K562 (cell line): ENCODE results near the gene POC1B. TPM values are rescaled to one million over a fixed set of nuclear protein-coding genes. Genes with fewer than 3 reads are reported as not detected.

Experiments
- ATAC-seq: fragments of 200-7000 bp; cut with Tn5 transposase; 3 replicates; pipeline ENCODE4 v1.9.1; 2020; ENCODE audit warnings: moderate library complexity
- BruUV-seq: library from RNA; stranded (reverse); fragments of 400-500 nt; replicated peaks from 2 replicates; lab custom pipeline; 2021; lab: Mats Ljungman, UMichigan
- CTCF ChIA-PET: fragments of 300-600 bp; formaldehyde crosslinking; extraction: SDS; loops from one replicate; lab custom pipeline; 2021; ENCODE audit warnings: low intra/inter-chr PET ratio; lab: Yijun Ruan, JAX
- POLR2A ChIA-PET: fragments of 300-600, 350-650 bp; sonication (Branson Sonifier 250); formaldehyde crosslinking; extraction: SDS; loops from one replicate; lab custom pipeline; 2021; ENCODE audit warnings: antibody characterized with exemption, inconsistent platforms; lab: Yijun Ruan, JAX
- DNase-seq, 4 experiments: peaks; one replicate each; pipeline versions ENCODE4 v3.0.0 to v3.0.0-alpha.2; 2011 to 2018; ENCODE audit warnings: low spot score in 3 of 4, mixed read lengths in 3 of 4; ENCODE audit errors: extremely low read depth in 1 of 4
- FAIRE-seq: peaks from 2 replicates; lab custom pipeline; 2011; peaks lifted over from hg19 to GRCh38; lab: Jason Lieb, UNC
- H2AFZ ChIP-seq: 2 replicates; pipeline ENCODE4 v1.6.0; 2011; ENCODE audit warnings: low read depth, low read length, control low read depth, inconsistent platforms
- H3K27ac ChIP-seq: fragments of 200-600 bp; 3 replicates; pipeline ENCODE4 v1.8.0; 2011; ENCODE audit warnings: low read depth, mild to moderate bottlenecking, control low read depth, inconsistent platforms, low read length, moderate library complexity, mixed read lengths; ENCODE audit errors: extremely low read depth
- H3K27me3 ChIP-seq, 2 experiments: fragments of 300-600 bp in 1 of 2; 2 replicates in 1 of 2; 3 replicates in 1 of 2; pipeline versions ENCODE4 v1.6.0 to v1.8.0; 2011; ENCODE audit warnings: inconsistent platforms in 2 of 2, low read length in 2 of 2, mild to moderate bottlenecking in 1 of 2, mixed read lengths in 1 of 2, moderate library complexity in 1 of 2; ENCODE audit not compliant: control insufficient read depth in 2 of 2, insufficient read depth in 2 of 2
- H3K36me3 ChIP-seq: fragments of 300-600 bp; 3 replicates; pipeline ENCODE4 v1.8.0; 2011; ENCODE audit warnings: mild to moderate bottlenecking, low read length, inconsistent platforms; ENCODE audit not compliant: control insufficient read depth, insufficient read depth
- H3K4me1 ChIP-seq, 2 experiments: fragments of 200-600 bp in 1 of 2; replicated peaks in 1 of 2; 2 replicates in 1 of 2; 3 replicates in 1 of 2; pipeline versions ENCODE4 v1.5.1 to v1.8.0; 2011; ENCODE audit warnings: inconsistent platforms in 2 of 2, low read length in 2 of 2, mild to moderate bottlenecking in 1 of 2, mixed read lengths in 1 of 2, moderate library complexity in 1 of 2; ENCODE audit not compliant: control insufficient read depth in 2 of 2, insufficient read depth in 2 of 2
- H3K4me2 ChIP-seq: 2 replicates; pipeline ENCODE4 v1.6.1; 2011; ENCODE audit warnings: low read length, control low read depth, inconsistent platforms, mixed read lengths; ENCODE audit not compliant: insufficient read depth
- H3K4me3 ChIP-seq: fragments of 200-600 bp; sonication (generic), shearing (Covaris generic); 2 replicates; pipeline ENCODE4 v1.5.1; 2016; ENCODE audit warnings: control low read depth, inconsistent platforms
- H3K79me2 ChIP-seq: fragments of 200-600 bp; 3 replicates; pipeline ENCODE4 v1.8.0; 2011; ENCODE audit warnings: low read length, inconsistent platforms; ENCODE audit not compliant: control insufficient read depth, insufficient read depth
- H3K9ac ChIP-seq, 2 experiments: 2 replicates each; pipeline versions ENCODE4 v1.6.0 to v1.6.1; 2011; ENCODE audit warnings: low read depth in 2 of 2, low read length in 2 of 2, control low read depth in 1 of 2, inconsistent platforms in 1 of 2, mild to moderate bottlenecking in 1 of 2, mixed read lengths in 1 of 2; ENCODE audit not compliant: insufficient read depth in 1 of 2
- H3K9me1 ChIP-seq: one replicate; pipeline ENCODE4 v1.6.0; 2011; ENCODE audit warnings: inconsistent platforms, mild to moderate bottlenecking, low read length, moderate library complexity; ENCODE audit not compliant: control insufficient read depth, insufficient read depth
- H3K9me3 ChIP-seq: replicated peaks from 2 replicates; pipeline ENCODE4 v1.5.1; 2011; ENCODE audit warnings: low read depth, low read length, inconsistent platforms; ENCODE audit not compliant: control insufficient read depth, insufficient read depth
- H4K20me1 ChIP-seq: replicated peaks from 2 replicates; pipeline ENCODE4 v1.6.1; 2011; ENCODE audit warnings: low read length, inconsistent platforms, mixed read lengths; ENCODE audit not compliant: control insufficient read depth, insufficient read depth
- ADNP ChIP-seq: fragments of 200-800 bp; sonication (Bioruptor generic); IDR thresholded peaks from 2 replicates; pipeline ENCODE4 v1.6.1; 2016; ENCODE audit warnings: missing genetic modification characterization, missing compliant biosample characterization
- EP300 ChIP-seq: IDR thresholded peaks from 2 replicates; pipeline ENCODE4 v1.6.1; 2012; ENCODE audit warnings: low read length, improper control_type of control experiment
- IRF1 ChIP-seq: sonication (generic); formaldehyde crosslinking; IDR thresholded peaks from 2 replicates; pipeline ENCODE4 v1.8.0; 2022; ENCODE audit warnings: missing genetic modification reagents, mild to moderate bottlenecking, borderline replicate concordance
- LCOR ChIP-seq: sonication (generic); formaldehyde crosslinking; IDR thresholded peaks from 2 replicates; pipeline ENCODE4 v1.8.0; 2022; ENCODE audit warnings: mild to moderate bottlenecking, missing genetic modification reagents
- SMAD3 ChIP-seq: fragments of 450-650 bp; formaldehyde crosslinking; conservative IDR thresholded peaks from 2 replicates; pipeline ENCODE4 v1.4.0; 2020; ENCODE audit warnings: mild to moderate bottlenecking
- TCF7L2 ChIP-seq: fragments of 150-350 bp; IDR thresholded peaks from 2 replicates; pipeline ENCODE4 v1.6.1; 2016; ENCODE audit warnings: low read depth, mild to moderate bottlenecking, low read length, moderate library complexity
- TCFL5 ChIP-seq: fragments of 250-450 bp; sonication (Bioruptor Pico); conservative IDR thresholded peaks from 2 replicates; pipeline ENCODE4 v1.6.1; 2021; ENCODE audit warnings: mild to moderate bottlenecking, moderate library complexity, matching md5 sums
- ZBTB43 ChIP-seq: sonication (generic); formaldehyde crosslinking; IDR thresholded peaks from 2 replicates; pipeline ENCODE4 v1.8.0; 2023; ENCODE audit warnings: mild to moderate bottlenecking, missing genetic modification reagents
- WGBS: fragments of 100-300 bp; shearing (Covaris generic); methylation state at CpG from one replicate; pipeline ENCODE4 v1.1.6; 2016; ENCODE audit warnings: low coverage, mixed read lengths; ENCODE audit not compliant: insufficient coverage; ENCODE audit errors: missing lambda C conversion rate; 5-methylcytosine and 5-hydroxymethylcytosine counted together
- in situ Hi-C: fragments of 300-500 bp; cut with MboI; formaldehyde crosslinking; loops from 4 replicates; pipeline ENCODE4 v1.15.0; 2018; ENCODE audit warnings: inconsistent platforms, mixed read lengths
- intact Hi-C: fragments of 100-400 bp; cut with micrococcal nuclease; formaldehyde crosslinking; loops from 2 replicates; pipeline ENCODE4 v1.14.2; 2022
- polyA plus RNA-seq, 8 experiments: library from polyadenylated mRNA; depleted of rRNA in 4 of 8; stranded (reverse) in 5 of 8; unstranded in 3 of 8; fragments of >200 nt; fragmentation: Nextera tagmentation in 2 of 8; fragmentation: Illumina TruSeq in 1 of 8; extraction: Ambion mirVana in 2 of 8; extraction: Trizol in 1 of 8; gene quantifications; 2 replicates each; pipeline versions ENCODE4 v1.2.1 to v1.2.3, GENCODE V29; 2011 to 2014; ENCODE audit warnings: inconsistent platforms in 1 of 8, missing spikeins in 1 of 8
- total RNA-seq, 7 experiments: library from RNA; depleted of rRNA in 6 of 7; stranded (reverse); fragments of >200 nt in 6 of 7; fragmentation: Illumina TruSeq in 2 of 7; extraction: Trizol in 2 of 7; gene quantifications; 2 replicates each; pipeline versions ENCODE4 v1.2.1 to v1.2.3, GENCODE V29; 2011 to 2021; ENCODE audit warnings: low replicate concordance in 1 of 7
- TF ChIP-seq, protein P1 (sequence below): sonication (generic); formaldehyde crosslinking; IDR thresholded peaks from 2 replicates; pipeline ENCODE4 v1.8.0; 2022; ENCODE audit warnings: missing genetic modification reagents, mild to moderate bottlenecking, borderline replicate concordance

POC1B gene
- total and polyA plus RNA-seq, 9 of the 15 experiments (the other 6 are each of a cell fraction or from before 2014, with no cell fraction given): 4.5 to 16.1 (median 10.4) TPM

DNA sequence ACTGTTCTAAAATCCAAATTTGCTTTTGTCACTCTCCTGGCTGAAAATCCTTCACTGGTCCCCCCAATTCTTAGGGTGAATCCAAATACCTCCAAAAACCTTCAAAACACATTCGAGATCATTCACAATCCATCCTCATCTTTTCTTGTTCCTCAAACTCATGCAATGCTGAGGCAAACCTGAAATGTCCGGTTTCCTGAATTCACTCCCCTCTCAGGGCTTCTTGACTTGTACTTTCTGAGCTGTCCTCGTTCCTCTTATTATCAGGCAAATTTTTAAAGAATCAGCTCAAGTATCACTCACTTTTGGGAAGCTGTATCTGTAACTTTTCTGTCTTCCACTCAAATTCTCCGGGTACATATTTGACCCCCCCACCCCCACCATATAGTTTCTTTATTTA is 88.6 kb downstream of the POC1B start:
- H3K4me1 ChIP-seq: no peaks in the 10 kb centered on the region
- no TSS peak for BruUV-seq
- FAIRE-seq (no peak), ATAC-seq (no peak), DNase-seq (no peak)
- intact Hi-C loops: no loop called here
- H4K20me1 ChIP-seq: no peaks in the 10 kb centered on the region
- no peak overlapping the region for H3K9ac ChIP-seq
- 5% methylated on average over 4 of the region's 4 CpGs for WGBS
- no peaks in the 10 kb centered on the region for H3K9me1 ChIP-seq
- H3K27me3 ChIP-seq: no peaks in the 10 kb centered on the region
- in situ Hi-C loops: no loop called here
- H3K4me2 ChIP-seq: no peak overlapping the region
- CTCF ChIA-PET: no interaction called here
- H3K36me3 ChIP-seq: no peaks in the 10 kb centered on the region
- TF ChIP-seq LCOR: no peak
- no peak for TF ChIP-seq ZBTB43
- TF ChIP-seq TCF7L2: no peak
- TF ChIP-seq EP300: no peak
- TF ChIP-seq IRF1 (CRISPR knock-in tag): no peak
- no peak for TF ChIP-seq ADNP (tag)
- TF ChIP-seq, protein P1, sequence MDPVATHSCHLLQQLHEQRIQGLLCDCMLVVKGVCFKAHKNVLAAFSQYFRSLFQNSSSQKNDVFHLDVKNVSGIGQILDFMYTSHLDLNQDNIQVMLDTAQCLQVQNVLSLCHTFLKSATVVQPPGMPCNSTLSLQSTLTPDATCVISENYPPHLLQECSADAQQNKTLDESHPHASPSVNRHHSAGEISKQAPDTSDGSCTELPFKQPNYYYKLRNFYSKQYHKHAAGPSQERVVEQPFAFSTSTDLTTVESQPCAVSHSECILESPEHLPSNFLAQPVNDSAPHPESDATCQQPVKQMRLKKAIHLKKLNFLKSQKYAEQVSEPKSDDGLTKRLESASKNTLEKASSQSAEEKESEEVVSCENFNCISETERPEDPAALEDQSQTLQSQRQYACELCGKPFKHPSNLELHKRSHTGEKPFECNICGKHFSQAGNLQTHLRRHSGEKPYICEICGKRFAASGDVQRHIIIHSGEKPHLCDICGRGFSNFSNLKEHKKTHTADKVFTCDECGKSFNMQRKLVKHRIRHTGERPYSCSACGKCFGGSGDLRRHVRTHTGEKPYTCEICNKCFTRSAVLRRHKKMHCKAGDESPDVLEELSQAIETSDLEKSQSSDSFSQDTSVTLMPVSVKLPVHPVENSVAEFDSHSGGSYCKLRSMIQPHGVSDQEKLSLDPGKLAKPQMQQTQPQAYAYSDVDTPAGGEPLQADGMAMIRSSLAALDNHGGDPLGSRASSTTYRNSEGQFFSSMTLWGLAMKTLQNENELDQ (CRISPR knock-in tag): no peak
- no peak for TF ChIP-seq SMAD3 (CRISPR knock-in tag)
- no peak for TF ChIP-seq TCFL5
- H2AFZ ChIP-seq: no peak overlapping the region
- H3K4me3 ChIP-seq: no peak overlapping the region
- H3K9me3 ChIP-seq: no peaks in the 10 kb centered on the region
- no peak overlapping the region for H3K27ac ChIP-seq
- H3K79me2 ChIP-seq: no peaks in the 10 kb centered on the region
- POLR2A ChIA-PET: interaction anchor here (1.1 kb wide), 1 partner anchor 15 kb away, joined by 3 read pairs; no protein-coding TSS in a partner anchor
